Measurements from ENCODE around the gene FBXO31.
A peak's percentile ranks its signal among the peaks of the same experiment; 100 is the strongest.

DNA sequence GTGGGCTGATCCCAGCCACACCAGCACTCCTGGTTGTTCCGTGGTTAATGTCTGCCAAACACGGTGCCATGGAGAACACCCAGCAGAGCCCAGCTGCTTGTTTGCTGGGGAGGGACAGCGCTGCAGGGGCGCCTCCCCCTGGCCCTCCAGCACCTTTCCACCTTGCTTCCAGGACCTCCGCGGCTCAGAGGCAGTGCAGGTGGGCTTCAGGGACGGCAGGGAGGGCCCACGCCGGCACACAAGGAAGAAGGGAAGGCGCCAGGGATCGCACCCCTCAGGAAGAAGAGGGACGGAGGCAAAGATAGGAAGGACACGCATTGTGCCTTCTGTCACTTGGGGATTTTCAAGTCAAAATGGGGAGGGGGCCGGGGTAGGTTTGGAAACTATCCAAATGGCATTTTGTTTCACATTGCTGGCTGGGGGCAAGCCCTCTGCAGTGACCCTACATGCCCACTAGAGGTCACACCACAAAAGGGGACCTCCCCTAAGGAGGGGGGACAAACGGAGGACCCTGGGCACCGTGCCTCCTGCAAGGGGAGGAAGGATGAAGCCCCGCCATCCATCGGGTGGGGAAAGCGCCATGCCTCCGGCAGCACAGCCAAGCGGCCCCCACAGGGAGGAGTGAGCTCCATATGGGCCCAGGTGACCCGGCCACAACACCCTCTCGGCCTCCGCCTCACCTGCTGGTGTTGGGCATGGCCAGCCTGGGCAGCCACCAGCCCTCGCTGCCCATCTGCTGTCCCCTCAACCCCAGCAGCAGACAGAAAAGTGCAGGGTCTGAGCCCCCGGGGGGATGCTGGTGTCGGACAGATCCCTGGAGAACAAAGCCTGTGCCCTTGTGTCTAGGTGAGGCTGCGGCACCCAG is 58.9 kb downstream of the FBXO31 start:
- peak; percentile 39; the same call in 1 of the 2 replicates for TF ChIP-seq SMC3 (IDR thresholded peaks at IDR 0.05; ENCODE audit: borderline replicate concordance, low read length)
- TF ChIP-seq CEBPB (IDR thresholded peaks at IDR 0.05; ENCODE audit: borderline replicate concordance in 1 of 2, low read depth in 2 of 2, low read length in 2 of 2), result no peak
- peak; percentile 72 to 89 (median 81) for TF ChIP-seq CTCF (IDR thresholded peaks at IDR 0.05 in 2 of 3, conservative IDR thresholded peaks at IDR 0.05 in 1 of 3; ENCODE audit: control insufficient read depth in 2 of 3, extremely low read depth in 1 of 3, insufficient read depth in 1 of 3, low read depth in 3 of 3, low read length in 3 of 3)
- TF ChIP-seq EZH2 (IDR thresholded peaks at IDR 0.05; ENCODE audit: borderline replicate concordance, control insufficient read depth, low read depth, low read length), result no peak
- TF ChIP-seq, protein P1, sequence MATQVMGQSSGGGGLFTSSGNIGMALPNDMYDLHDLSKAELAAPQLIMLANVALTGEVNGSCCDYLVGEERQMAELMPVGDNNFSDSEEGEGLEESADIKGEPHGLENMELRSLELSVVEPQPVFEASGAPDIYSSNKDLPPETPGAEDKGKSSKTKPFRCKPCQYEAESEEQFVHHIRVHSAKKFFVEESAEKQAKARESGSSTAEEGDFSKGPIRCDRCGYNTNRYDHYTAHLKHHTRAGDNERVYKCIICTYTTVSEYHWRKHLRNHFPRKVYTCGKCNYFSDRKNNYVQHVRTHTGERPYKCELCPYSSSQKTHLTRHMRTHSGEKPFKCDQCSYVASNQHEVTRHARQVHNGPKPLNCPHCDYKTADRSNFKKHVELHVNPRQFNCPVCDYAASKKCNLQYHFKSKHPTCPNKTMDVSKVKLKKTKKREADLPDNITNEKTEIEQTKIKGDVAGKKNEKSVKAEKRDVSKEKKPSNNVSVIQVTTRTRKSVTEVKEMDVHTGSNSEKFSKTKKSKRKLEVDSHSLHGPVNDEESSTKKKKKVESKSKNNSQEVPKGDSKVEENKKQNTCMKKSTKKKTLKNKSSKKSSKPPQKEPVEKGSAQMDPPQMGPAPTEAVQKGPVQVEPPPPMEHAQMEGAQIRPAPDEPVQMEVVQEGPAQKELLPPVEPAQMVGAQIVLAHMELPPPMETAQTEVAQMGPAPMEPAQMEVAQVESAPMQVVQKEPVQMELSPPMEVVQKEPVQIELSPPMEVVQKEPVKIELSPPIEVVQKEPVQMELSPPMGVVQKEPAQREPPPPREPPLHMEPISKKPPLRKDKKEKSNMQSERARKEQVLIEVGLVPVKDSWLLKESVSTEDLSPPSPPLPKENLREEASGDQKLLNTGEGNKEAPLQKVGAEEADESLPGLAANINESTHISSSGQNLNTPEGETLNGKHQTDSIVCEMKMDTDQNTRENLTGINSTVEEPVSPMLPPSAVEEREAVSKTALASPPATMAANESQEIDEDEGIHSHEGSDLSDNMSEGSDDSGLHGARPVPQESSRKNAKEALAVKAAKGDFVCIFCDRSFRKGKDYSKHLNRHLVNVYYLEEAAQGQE (IDR thresholded peaks at IDR 0.05; ENCODE audit: low read depth, low read length), result no peak
- no peak for TF ChIP-seq EGR1 (IDR thresholded peaks at IDR 0.05; ENCODE audit: borderline replicate concordance in 1 of 2, low read depth in 2 of 2, low read length in 2 of 2)
- no peak for TF ChIP-seq ZNF384 (IDR thresholded peaks at IDR 0.05; ENCODE audit: borderline replicate concordance, low read depth, low read length)
- TF ChIP-seq POLR2A (IDR thresholded peaks at IDR 0.05; ENCODE audit: low read depth, low read length), result no peak
- TF ChIP-seq, protein P2, sequence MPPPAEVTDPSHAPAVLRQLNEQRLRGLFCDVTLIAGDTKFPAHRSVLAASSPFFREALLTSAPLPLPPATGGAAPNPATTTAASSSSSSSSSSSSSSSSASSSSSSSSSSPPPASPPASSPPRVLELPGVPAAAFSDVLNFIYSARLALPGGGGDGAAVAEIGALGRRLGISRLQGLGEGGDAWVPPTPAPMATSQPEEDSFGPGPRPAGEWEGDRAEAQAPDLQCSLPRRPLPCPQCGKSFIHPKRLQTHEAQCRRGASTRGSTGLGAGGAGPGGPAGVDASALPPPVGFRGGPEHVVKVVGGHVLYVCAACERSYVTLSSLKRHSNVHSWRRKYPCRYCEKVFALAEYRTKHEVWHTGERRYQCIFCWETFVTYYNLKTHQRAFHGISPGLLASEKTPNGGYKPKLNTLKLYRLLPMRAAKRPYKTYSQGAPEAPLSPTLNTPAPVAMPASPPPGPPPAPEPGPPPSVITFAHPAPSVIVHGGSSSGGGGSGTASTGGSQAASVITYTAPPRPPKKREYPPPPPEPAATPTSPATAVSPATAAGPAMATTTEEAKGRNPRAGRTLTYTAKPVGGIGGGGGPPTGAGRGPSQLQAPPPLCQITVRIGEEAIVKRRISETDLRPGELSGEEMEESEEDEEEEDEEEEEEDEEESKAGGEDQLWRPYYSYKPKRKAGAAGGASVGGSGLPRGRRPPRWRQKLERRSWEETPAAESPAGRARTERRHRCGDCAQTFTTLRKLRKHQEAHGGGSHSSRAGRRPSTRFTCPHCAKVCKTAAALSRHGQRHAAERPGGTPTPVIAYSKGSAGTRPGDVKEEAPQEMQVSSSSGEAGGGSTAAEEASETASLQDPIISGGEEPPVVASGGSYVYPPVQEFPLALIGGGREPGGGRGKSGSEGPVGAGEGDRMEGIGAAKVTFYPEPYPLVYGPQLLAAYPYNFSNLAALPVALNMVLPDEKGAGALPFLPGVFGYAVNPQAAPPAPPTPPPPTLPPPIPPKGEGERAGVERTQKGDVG (CRISPR knock-in tag; IDR thresholded peaks at IDR 0.05), result no peak
- no peak for TF ChIP-seq FOXM1 (IDR thresholded peaks at IDR 0.05; ENCODE audit: low read depth, low read length)
- TF ChIP-seq, protein P3, sequence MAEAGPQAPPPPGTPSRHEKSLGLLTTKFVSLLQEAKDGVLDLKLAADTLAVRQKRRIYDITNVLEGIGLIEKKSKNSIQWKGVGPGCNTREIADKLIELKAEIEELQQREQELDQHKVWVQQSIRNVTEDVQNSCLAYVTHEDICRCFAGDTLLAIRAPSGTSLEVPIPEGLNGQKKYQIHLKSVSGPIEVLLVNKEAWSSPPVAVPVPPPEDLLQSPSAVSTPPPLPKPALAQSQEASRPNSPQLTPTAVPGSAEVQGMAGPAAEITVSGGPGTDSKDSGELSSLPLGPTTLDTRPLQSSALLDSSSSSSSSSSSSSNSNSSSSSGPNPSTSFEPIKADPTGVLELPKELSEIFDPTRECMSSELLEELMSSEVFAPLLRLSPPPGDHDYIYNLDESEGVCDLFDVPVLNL (IDR thresholded peaks at IDR 0.05; ENCODE audit: low read depth, low read length), result no peak
- TF ChIP-seq MYC (IDR thresholded peaks at IDR 0.05; ENCODE audit: insufficient read depth, insufficient read length, insufficient replicate concordance, low read length, severe bottlenecking), result no peak
